GM21447 (cell line): ENCODE measurements around the gene THOC6.
"Not testable (repeated sequence)": the region's sequence is repeated elsewhere in the genome, so short reads cannot be mapped to it uniquely, and the experiment has no call there.

Source experiments
- ATAC-seq: cut with Tn5 transposase; IDR thresholded peaks from one replicate; pipeline ENCODE4 v1.9.1; 2021; ENCODE audit not compliant: unreplicated experiment

THOC6 gene

GRCh38 chr16:3053330-3053710, 29.5 kb downstream of the THOC6 start:
- not testable (repeated sequence) for ATAC-seq

GRCh38 chr16:3054965-3055733, 31.3 kb downstream of the THOC6 start:
- no peak for ATAC-seq

- not testable (repeated sequence) for ATAC-seq
Measured at GRCh38 chr16:3055734-3056115, 31.9 kb downstream of the THOC6 start.

GRCh38 chr16:3056336-3057180, 32.7 kb downstream of the THOC6 start:
- ATAC-seq: no peak

GRCh38 chr16:3057181-3058138, 33.6 kb downstream of the THOC6 start:
- no peak for ATAC-seq

- ATAC-seq: peak; percentile 27
Measured at GRCh38 chr16:3058139-3059030, 34.5 kb downstream of the THOC6 start.

GRCh38 chr16:3059041-3059722, 35.3 kb downstream of the THOC6 start:
- peak; percentile 72 for ATAC-seq

- no peak for ATAC-seq
Measured at GRCh38 chr16:3059723-3060242, 35.9 kb downstream of the THOC6 start.

GRCh38 chr16:3060339-3061127, 36.7 kb downstream of the THOC6 start:
- no peak for ATAC-seq

- no peak for ATAC-seq
Measured at GRCh38 chr16:3062553-3062952, 38.7 kb downstream of the THOC6 start.

GRCh38 chr16:3063625-3064386, 40.0 kb downstream of the THOC6 start:
- ATAC-seq: no peak

- ATAC-seq: no peak
Measured at GRCh38 chr16:3065069-3065741, 41.4 kb downstream of the THOC6 start, which contains the start of gene IL32. Gene IL32 (plus strand): TSS chr16:3065640. CDS start chr16:3065812, 172 bp downstream.

GRCh38 chr16:3065742-3066439, 42.1 kb downstream of the THOC6 start:
- no peak for ATAC-seq

GRCh38 chr16:3066440-3066748, 42.6 kb downstream of the THOC6 start:
- ATAC-seq: no peak

- ATAC-seq: no peak
Measured at GRCh38 chr16:3068487-3068886, 44.7 kb downstream of the THOC6 start.

- not testable (repeated sequence) for ATAC-seq
Measured at GRCh38 chr16:3069146-3069545, 45.3 kb downstream of the THOC6 start.
